Breast epithelium (tissue), 4 donors: ENCODE results near the gene TASP1. TPM values are rescaled to one million over a fixed set of nuclear protein-coding genes. Genes with fewer than 3 reads are reported as not detected.

Experiments used
- DNase-seq, 2 donors: peaks; one replicate each; pipeline ENCODE4 v3.0.0-alpha.2; 2019; ENCODE audit warnings: low spot score in 2 of 2
- H3K27ac ChIP-seq, 2 donors: fragments of 200-600 bp; sonication (generic) in 1 of 2; one replicate each; pipeline ENCODE4 v1.5.1; 2016 to 2019; ENCODE audit warnings: mild to moderate bottlenecking in 1 of 2
- H3K27me3 ChIP-seq, 2 donors: fragments of 200-600 bp; sonication (generic) in 1 of 2; one replicate each; pipeline versions ENCODE4 v1.5.1 to v1.6.0; 2017 to 2019; ENCODE audit warnings: control low read depth in 1 of 2, mild to moderate bottlenecking in 1 of 2
- H3K36me3 ChIP-seq: fragments of 200-600 bp; one replicate; pipeline ENCODE4 v1.5.1; 2019
- H3K4me1 ChIP-seq, 2 donors: fragments of 200-600 bp; sonication (generic); one replicate each; pipeline ENCODE4 v1.5.1; 2016 to 2019; ENCODE audit warnings: control low read depth in 1 of 2
- H3K4me3 ChIP-seq, 3 donors: fragments of 200-600 bp; sonication (generic); 1 replicate in 2 of 3; 2 replicates in 1 of 3; pipeline ENCODE4 v1.5.1; 2016 to 2019; ENCODE audit warnings: mild to moderate bottlenecking in 3 of 3, moderate library complexity in 2 of 3
- H3K9me3 ChIP-seq, 2 donors: fragments of 200-600 bp; sonication (generic) in 1 of 2; one replicate each; pipeline ENCODE4 v1.5.1; 2016 to 2019; ENCODE audit warnings: control low read depth in 1 of 2
- CTCF ChIP-seq, 3 donors: fragments of 450-650 bp; IDR thresholded peaks; one replicate each; pipeline ENCODE4 v1.5.1; 2016 to 2017; ENCODE audit warnings: antibody characterized with exemption in 3 of 3, mild to moderate bottlenecking in 3 of 3, moderate library complexity in 3 of 3
- POLR2A ChIP-seq: fragments of 450-650 bp; IDR thresholded peaks from one replicate; pipeline ENCODE4 v1.6.1; 2016; ENCODE audit warnings: antibody characterized with exemption, mild to moderate bottlenecking, moderate library complexity
- POLR2AphosphoS5 ChIP-seq, 3 donors: sonication (generic); formaldehyde crosslinking; IDR thresholded peaks; one replicate each; pipeline ENCODE4 v1.6.1; 2017; ENCODE audit warnings: antibody characterized with exemption in 3 of 3
- intact Hi-C: fragments of 100-400 bp; cut with DNase I; formaldehyde crosslinking; loops from one replicate; pipeline ENCODE4 v1.15.1; 2023; ENCODE audit warnings: low total_unique reads
- total RNA-seq, 3 donors: library from RNA; depleted of rRNA; stranded (reverse); fragments of >200 nt; gene quantifications; one replicate each; pipeline ENCODE4 v1.1.0, GENCODE V29; 2016

Gene TASP1
- total RNA-seq, 3 donors from 2014 or later: 12.0 to 26.1 (median 19.0) TPM

- Histone ChIP-seq H3K4me3 (no peak overlapping the region), H3K27ac (no peak overlapping the region), H3K36me3 (no peaks in the 10 kb centered on the region), H3K9me3 (peaks cover 4 to 6% of the 10 kb centered on the region in 2 donors), H3K4me1 (no peaks in the 10 kb centered on the region), H3K27me3 (no peaks in the 10 kb centered on the region)
- TF ChIP-seq POLR2A (no peak), CTCF (IDR thresholded peaks at IDR 0.05) (no peak), POLR2AphosphoS5 (IDR thresholded peaks at IDR 0.05) (no peak)
- DNase-seq: no peak
- intact Hi-C loops: no loop called here
These were observed 57.3 kb downstream of the TASP1 start for GRCh38 chr20:13581451-13581850.

GRCh38 chr20:13580707-13581106 lies 58.0 kb downstream of the TASP1 start:
- no peak for TF ChIP-seq CTCF (IDR thresholded peaks at IDR 0.05)
- no peak for TF ChIP-seq POLR2AphosphoS5 (IDR thresholded peaks at IDR 0.05)
- TF ChIP-seq POLR2A: no peak
- Histone ChIP-seq H3K4me1 (no peaks in the 10 kb centered on the region), H3K9me3 (peaks cover under 1 to 2% of the 10 kb centered on the region in 2 donors), H3K27ac (no peak overlapping the region), H3K36me3 (no peaks in the 10 kb centered on the region), H3K27me3 (no peaks in the 10 kb centered on the region), H3K4me3 (no peak overlapping the region)
- intact Hi-C loops: no loop called here
- DNase-seq: no peak

GRCh38 chr20:13574071-13574470 lies 64.7 kb downstream of the TASP1 start:
- H3K4me1 ChIP-seq: no peaks in the 10 kb centered on the region
- H3K36me3 ChIP-seq: no peaks in the 10 kb centered on the region
- intact Hi-C loops: no loop called here
- no peak overlapping the region for H3K4me3 ChIP-seq
- H3K9me3 ChIP-seq: peaks cover 0 to 7% of the 10 kb centered on the region in 2 donors
- no peak for DNase-seq
- H3K27ac ChIP-seq: no peak overlapping the region
- H3K27me3 ChIP-seq: no peaks in the 10 kb centered on the region
- no peak for TF ChIP-seq CTCF (IDR thresholded peaks at IDR 0.05)
- no peak for TF ChIP-seq POLR2AphosphoS5 (IDR thresholded peaks at IDR 0.05)
- TF ChIP-seq POLR2A: no peak

GRCh38 chr20:13571662-13572061 lies 67.1 kb downstream of the TASP1 start:
- Histone ChIP-seq H3K27ac (no peak overlapping the region), H3K4me3 (no peak overlapping the region), H3K27me3 (no peaks in the 10 kb centered on the region), H3K4me1 (no peaks in the 10 kb centered on the region), H3K36me3 (no peaks in the 10 kb centered on the region), H3K9me3 (peaks cover 0 to 7% of the 10 kb centered on the region in 2 donors)
- intact Hi-C loops: no loop called here
- TF ChIP-seq POLR2A (no peak), POLR2AphosphoS5 (IDR thresholded peaks at IDR 0.05) (no peak), CTCF (IDR thresholded peaks at IDR 0.05) (no peak)
- DNase-seq: no peak

GRCh38 chr20:13567663-13568062 lies 71.1 kb downstream of the TASP1 start:
- Histone ChIP-seq H3K27me3 (no peaks in the 10 kb centered on the region), H3K4me3 (no peak overlapping the region), H3K36me3 (no peaks in the 10 kb centered on the region), H3K4me1 (no peaks in the 10 kb centered on the region), H3K27ac (no peak overlapping the region), H3K9me3 (no peaks in the 10 kb centered on the region)
- TF ChIP-seq POLR2AphosphoS5 (IDR thresholded peaks at IDR 0.05): no peak
- no peak for TF ChIP-seq CTCF (IDR thresholded peaks at IDR 0.05)
- intact Hi-C loops: no loop called here
- no peak for DNase-seq
